ENCODE measurements around the gene CD151.

Gene CD151

GRCh38 chr11:887589-887988, 54.8 kb downstream of the CD151 start:
- Histone ChIP-seq H3K4me1 (ENCODE audit: control insufficient read depth in 1 of 2, insufficient read depth in 2 of 2, low read length in 2 of 2) (no peaks in the 10 kb centered on the region), H3K4me3 (ENCODE audit: low read depth in 1 of 2, low read length in 2 of 2) (no peak overlapping the region), H3K27ac (ENCODE audit: low read depth, low read length) (no peak overlapping the region), H3K36me3 (ENCODE audit: control insufficient read depth in 1 of 2, insufficient read depth in 2 of 2, low read length in 2 of 2) (peaks cover 10 to 22% of the 10 kb centered on the region in 2 donors), H3K9ac (ENCODE audit: low read depth in 1 of 2, low read length in 2 of 2) (no peak overlapping the region), H3K27me3 (ENCODE audit: control insufficient read depth in 1 of 2, insufficient read depth in 2 of 2, low read length in 2 of 2) (no peaks in the 10 kb centered on the region), H3K9me3 (ENCODE audit: control insufficient read depth in 1 of 2, low read length in 2 of 2) (no peaks in the 10 kb centered on the region)
